ENCODE measurements around the gene HTR7.

The HTR7 gene

GRCh38 chr10:90804354-90804753 is 53.5 kb downstream of the HTR7 start:
- DNase-seq (ENCODE audit: low spot score): no peak

GRCh38 chr10:90801608-90802007 is 56.2 kb downstream of the HTR7 start:
- DNase-seq (ENCODE audit: low spot score): no peak

- no peak for DNase-seq (ENCODE audit: low spot score)
Observed at GRCh38 chr10:90800232-90800796, 57.5 kb downstream of the HTR7 start.

GRCh38 chr10:90799172-90799571 is 58.7 kb downstream of the HTR7 start:
- no peak for DNase-seq (ENCODE audit: low spot score)

GRCh38 chr10:90798482-90798881 is 59.4 kb downstream of the HTR7 start:
- DNase-seq (ENCODE audit: low spot score): peak; percentile 27

GRCh38 chr10:90790422-90790821 is 67.4 kb downstream of the HTR7 start:
- DNase-seq (ENCODE audit: low spot score): no peak

GRCh38 chr10:90788968-90789367 is 68.9 kb downstream of the HTR7 start:
- no peak for DNase-seq (ENCODE audit: low spot score)

GRCh38 chr10:90788199-90788491 is 69.7 kb downstream of the HTR7 start:
- DNase-seq (ENCODE audit: low spot score): no peak

- DNase-seq (ENCODE audit: low spot score): peak; percentile 26
Observed at GRCh38 chr10:90787393-90788198, 70.2 kb downstream of the HTR7 start.

GRCh38 chr10:90785782-90786181 is 72.1 kb downstream of the HTR7 start:
- DNase-seq (ENCODE audit: low spot score): no peak

GRCh38 chr10:90784771-90785170 is 73.1 kb downstream of the HTR7 start:
- no peak for DNase-seq (ENCODE audit: low spot score)

- no peak for DNase-seq (ENCODE audit: low spot score)
Observed at GRCh38 chr10:90780488-90780887, 77.4 kb downstream of the HTR7 start.

GRCh38 chr10:90779548-90779947 is 78.3 kb downstream of the HTR7 start:
- DNase-seq (ENCODE audit: low spot score): no peak

GRCh38 chr10:90777621-90778020 is 80.2 kb downstream of the HTR7 start:
- no peak for DNase-seq (ENCODE audit: low spot score)

- no peak for DNase-seq (ENCODE audit: low spot score)
Observed at GRCh38 chr10:90775351-90776028, 82.3 kb downstream of the HTR7 start.

GRCh38 chr10:90769946-90770841 is 87.6 kb downstream of the HTR7 start:
- DNase-seq (ENCODE audit: low spot score): no peak

GRCh38 chr10:90751107-90751997 is 106.5 kb downstream of the HTR7 start:
- peak; percentile 40 for DNase-seq (ENCODE audit: low spot score)

GRCh38 chr10:90746829-90747228 is 111.0 kb downstream of the HTR7 start:
- DNase-seq (ENCODE audit: low spot score): no peak

GRCh38 chr10:90745565-90745964 is 112.3 kb downstream of the HTR7 start:
- no peak for DNase-seq (ENCODE audit: low spot score)

- DNase-seq (ENCODE audit: low spot score): no peak
Observed at GRCh38 chr10:90743291-90743690, 114.5 kb downstream of the HTR7 start.

- DNase-seq (ENCODE audit: low spot score): no peak
Observed at GRCh38 chr10:90741926-90742565, 115.8 kb downstream of the HTR7 start.

Measured in activated CD4-positive, alpha-beta T cell treated with anti-CD3 and anti-CD28 coated beads, Interleukin-2, Interleukin-4, amounts not matched to agents 100 ng/mL and 50 ng/mL, durations not matched to agents 16 hours and 8 hours (primary cell).